ENCODE results near the gene FRZB. TPM values are rescaled to one million over a fixed set of nuclear protein-coding genes. Genes with fewer than 3 reads are reported as not detected.

The FRZB gene
- total RNA-seq, 1 experiment from 2014 or later: 1.9 TPM

GRCh38 chr2:182898718-182899117 lies 32.3 kb upstream of the FRZB start (continued):
- TF ChIP-seq AFF4 (CRISPR knock-in tag; IDR thresholded peaks at IDR 0.05; ENCODE audit: borderline replicate concordance) (no peak), ATF2 (CRISPR knock-in tag; IDR thresholded peaks at IDR 0.05; ENCODE audit: borderline replicate concordance, low read depth) (no peak), E2F5 (CRISPR knock-in tag; IDR thresholded peaks at IDR 0.05) (no peak), AR (CRISPR knock-in tag; IDR thresholded peaks at IDR 0.05) (no peak), FOXP4 (CRISPR knock-in tag; IDR thresholded peaks at IDR 0.05) (no peak), SOX15 (CRISPR knock-in tag; IDR thresholded peaks at IDR 0.05) (no peak)

- H3K4me3 Mint-ChIP-seq: no peak overlapping the region
- H3K4me1 Mint-ChIP-seq: no peaks in the 10 kb centered on the region
- peaks cover 8% of the 10 kb centered on the region; the same call in 1 of the 2 replicates for H3K9me3 Mint-ChIP-seq
- POLR2A ChIA-PET: no interaction called here
- DNase-seq (ENCODE audit: low spot score) (no peak), ATAC-seq (no peak)
- no peaks in the 10 kb centered on the region for H3K36me3 Mint-ChIP-seq
- no peak overlapping the region for H3K27ac Mint-ChIP-seq
- no peaks in the 10 kb centered on the region for H3K27me3 Mint-ChIP-seq (ENCODE audit: low read depth)
- CTCF ChIA-PET: no interaction called here
- no peak for TF ChIP-seq ZNF423 (CRISPR knock-in tag; IDR thresholded peaks at IDR 0.05)
- TF ChIP-seq MLX (CRISPR knock-in tag; IDR thresholded peaks at IDR 0.05): no peak
- TF ChIP-seq ZNF512 (CRISPR knock-in tag; IDR thresholded peaks at IDR 0.05; ENCODE audit: borderline replicate concordance): no peak
- no peak for TF ChIP-seq NFE2L1 (CRISPR knock-in tag; IDR thresholded peaks at IDR 0.05)
- TF ChIP-seq ZSCAN18 (CRISPR knock-in tag; IDR thresholded peaks at IDR 0.05): no peak
- no peak for TF ChIP-seq PRRX2 (CRISPR knock-in tag; IDR thresholded peaks at IDR 0.05)
- TF ChIP-seq CBFB (CRISPR knock-in tag; IDR thresholded peaks at IDR 0.05; ENCODE audit: low read depth): no peak
- no peak for TF ChIP-seq ZNF671 (CRISPR knock-in tag; IDR thresholded peaks at IDR 0.05)
- TF ChIP-seq ATF3 (CRISPR knock-in tag; conservative IDR thresholded peaks at IDR 0.05): no peak
- TF ChIP-seq ZNF425 (CRISPR knock-in tag; conservative IDR thresholded peaks at IDR 0.05): no peak
- TF ChIP-seq RELA (CRISPR knock-in tag; IDR thresholded peaks at IDR 0.05; ENCODE audit: borderline replicate concordance): no peak
- no peak for TF ChIP-seq JUN (CRISPR knock-in tag; IDR thresholded peaks at IDR 0.05)
These were observed 30.7 kb upstream of the FRZB start for GRCh38 chr2:182897137-182897536.
